H1 (cell line): Measurements from ENCODE around the gene ITGAE. TPM values are rescaled to one million over a fixed set of nuclear protein-coding genes. Genes with fewer than 3 reads are reported as not detected.

Source experiments
- GABPA ChIP-seq: IDR thresholded peaks from 2 replicates; pipeline ENCODE4 v1.6.1; 2011; ENCODE audit warnings: mild to moderate bottlenecking, low read length, moderate library complexity, borderline replicate concordance; ENCODE audit not compliant: insufficient read depth
- JUND ChIP-seq: IDR thresholded peaks from 2 replicates; pipeline ENCODE4 v1.6.1; 2011; ENCODE audit warnings: mild to moderate bottlenecking, improper control_type of control experiment, low read length
- PHF8 ChIP-seq: fragments of 200-600 bp; sonication (generic); conservative IDR thresholded peaks from 2 replicates; pipeline ENCODE4 v1.7.1; 2012; ENCODE audit warnings: low read depth, mild to moderate bottlenecking, inconsistent platforms, low read length, moderate library complexity
- SIRT6 ChIP-seq: IDR thresholded peaks from one replicate; pipeline ENCODE4 v1.7.1; 2012; ENCODE audit warnings: low read length, inconsistent platforms
- polyA plus RNA-seq, 7 experiments: library from polyadenylated mRNA; depleted of rRNA in 3 of 7; stranded (reverse) in 5 of 7; unstranded in 2 of 7; fragments of >200 nt in 5 of 7; fragments of 200-250 nt in 2 of 7; gene quantifications; 1 replicate in 5 of 7; 2 replicates in 1 of 7; 4 replicates in 1 of 7; pipeline versions ENCODE4 v1.2.1 to v1.2.3, GENCODE V29; 2011 to 2013; ENCODE audit warnings: missing spikeins in 2 of 7, mixed read lengths in 2 of 7
- total RNA-seq: library from RNA; stranded (reverse); fragmentation: NEBNext Ultra II Directional; extraction: Animal tissue kit (Norgen Biotek cat#: 25700); gene quantifications from 2 replicates; pipeline ENCODE4 v1.2.1, GENCODE V29; 2021

ITGAE gene
- total and polyA plus RNA-seq, 2 of the 8 experiments (the other 6 are each of a cell fraction or from before 2014, with no cell fraction given) = 23.2 to 43.1 TPM

DNA sequence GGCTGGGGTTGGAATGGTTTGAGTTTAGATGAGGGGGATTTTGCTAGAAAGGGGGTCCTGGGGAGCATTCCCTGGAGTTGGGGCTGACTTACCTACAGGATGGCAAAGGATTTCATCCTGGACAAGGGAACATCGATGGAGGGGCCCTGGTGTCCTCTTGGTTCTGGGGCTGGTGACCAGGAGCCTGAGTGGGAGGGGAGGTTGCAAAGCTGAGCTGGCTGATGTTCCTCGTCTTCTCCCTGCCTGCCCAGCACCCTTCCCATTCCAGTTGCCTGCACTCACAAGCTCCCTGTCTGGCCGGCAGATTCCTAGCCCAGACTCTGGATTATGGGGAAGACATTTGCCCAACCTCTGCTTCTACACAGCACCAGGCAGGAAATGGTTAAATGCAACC, 37.2 kb downstream of the ITGAE start (continued):
- TF ChIP-seq PHF8 = no peak
- no peak for TF ChIP-seq GABPA
- no peak for TF ChIP-seq SIRT6
- TF ChIP-seq JUND = no peak
